GM21528 (cell line): ENCODE results near the gene MRNIP.
"Not testable (repeated sequence)": the region's sequence is repeated elsewhere in the genome, so short reads cannot be mapped to it uniquely, and the experiment has no call there.

Source experiments
- ATAC-seq: cut with Tn5 transposase; IDR thresholded peaks from one replicate; pipeline ENCODE4 v1.9.1; 2021; ENCODE audit warnings: mild to moderate bottlenecking, moderate library complexity; ENCODE audit not compliant: unreplicated experiment, low FRiP score

MRNIP gene

GRCh38 chr5:179872055-179872827 lies 13.6 kb upstream of the MRNIP start:
- no peak for ATAC-seq

GRCh38 chr5:179871533-179871932 lies 12.9 kb upstream of the MRNIP start:
- ATAC-seq, result not testable (repeated sequence)

DNA sequence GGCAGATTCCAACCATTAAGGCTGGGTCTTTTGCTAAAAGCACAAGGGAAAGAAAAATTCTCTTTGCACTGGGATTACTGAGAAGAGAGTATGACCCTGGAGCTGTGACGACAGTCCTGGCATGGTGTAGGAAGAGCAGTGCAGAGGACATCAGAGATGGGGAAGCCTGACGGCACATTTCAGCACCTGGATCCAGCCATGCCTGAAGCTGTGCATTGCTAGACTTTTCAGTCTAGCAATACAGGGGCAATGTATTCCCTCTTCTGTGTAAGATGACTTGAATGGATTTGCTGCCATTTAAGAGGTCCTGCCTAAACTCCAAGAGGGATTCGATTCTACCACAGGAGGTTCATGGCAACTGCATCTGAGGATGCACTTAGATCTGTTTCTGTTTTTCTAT lies 12.3 kb upstream of the MRNIP start:
- no peak for ATAC-seq

DNA sequence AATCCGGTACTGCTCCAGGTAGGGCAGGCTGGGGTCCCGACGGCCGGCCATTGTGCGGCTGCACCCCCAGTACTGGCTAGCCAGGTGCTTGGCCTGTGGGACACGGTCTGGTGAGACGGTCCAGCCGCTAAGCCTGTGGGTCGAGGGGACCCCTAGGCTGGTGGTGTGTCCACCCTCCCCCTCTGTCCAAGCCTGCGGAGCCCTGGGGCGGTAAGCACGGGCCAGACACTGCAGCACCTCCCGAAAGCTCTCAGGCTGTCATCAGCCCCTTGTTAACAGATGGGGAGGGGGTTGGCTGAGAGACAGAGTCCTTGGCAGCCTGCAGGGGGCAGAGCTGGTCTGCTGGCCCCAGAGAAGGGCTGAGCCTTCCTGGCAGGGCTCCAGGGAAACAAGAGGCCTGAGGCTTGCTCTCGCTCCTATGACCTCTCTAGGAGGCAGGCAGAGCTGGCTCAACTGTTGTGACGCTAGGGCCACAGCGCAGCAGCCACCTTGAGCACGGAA lies 11.8 kb upstream of the MRNIP start:
- no peak for ATAC-seq

DNA sequence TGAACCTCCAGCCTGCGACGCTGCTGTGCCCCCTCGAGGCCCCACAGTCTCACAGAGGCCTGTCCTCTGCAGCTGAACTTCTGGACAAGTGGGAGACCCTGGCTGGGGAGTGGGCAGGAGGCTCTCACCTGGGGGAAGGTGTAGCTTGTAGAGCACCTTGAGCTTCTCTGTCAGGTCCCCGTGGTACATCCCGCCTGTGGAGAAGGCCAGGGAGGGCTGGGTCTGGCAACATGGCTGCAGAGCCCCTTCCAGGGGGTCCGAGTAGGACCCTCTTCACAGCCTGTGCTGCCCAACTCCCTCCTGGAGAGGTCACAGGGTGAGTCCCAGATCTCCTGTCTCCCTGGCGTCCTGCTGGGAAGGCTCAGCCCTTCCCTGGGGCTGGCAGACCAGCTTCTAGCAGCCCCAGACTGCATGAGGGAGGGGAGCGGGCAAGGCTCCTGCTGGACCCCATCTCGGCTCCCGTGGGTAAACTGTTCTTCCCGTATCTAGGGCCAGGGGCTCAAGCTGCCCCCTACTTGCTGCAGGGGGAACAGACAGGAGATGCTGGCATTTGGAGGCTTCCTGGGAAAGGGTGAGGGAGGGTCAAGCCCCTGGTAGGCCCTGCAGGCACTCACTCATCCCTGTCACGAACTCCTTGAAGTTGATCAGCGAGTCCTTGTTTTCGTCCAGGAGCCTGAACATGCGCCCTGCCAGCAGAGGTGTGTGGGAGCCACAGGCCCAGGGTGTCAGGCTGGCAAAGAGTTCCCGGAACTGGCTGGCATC lies 11.2 kb upstream of the MRNIP start:
- ATAC-seq, result no peak

- ATAC-seq, result no peak
These were observed 10.5 kb upstream of the MRNIP start for GRCh38 chr5:179869101-179869500.

- ATAC-seq, result no peak
These were observed 9.9 kb upstream of the MRNIP start for GRCh38 chr5:179868541-179868940.

- no peak for ATAC-seq
These were observed 8.9 kb upstream of the MRNIP start for GRCh38 chr5:179867476-179867875.

GRCh38 chr5:179867079-179867465 lies 8.5 kb upstream of the MRNIP start:
- ATAC-seq, result no peak

GRCh38 chr5:179866241-179867078 lies 7.8 kb upstream of the MRNIP start:
- no peak for ATAC-seq

- ATAC-seq, result no peak
These were observed 7.0 kb upstream of the MRNIP start for GRCh38 chr5:179865491-179866240.

- no peak for ATAC-seq
These were observed 6.1 kb upstream of the MRNIP start for GRCh38 chr5:179864686-179865085.

DNA sequence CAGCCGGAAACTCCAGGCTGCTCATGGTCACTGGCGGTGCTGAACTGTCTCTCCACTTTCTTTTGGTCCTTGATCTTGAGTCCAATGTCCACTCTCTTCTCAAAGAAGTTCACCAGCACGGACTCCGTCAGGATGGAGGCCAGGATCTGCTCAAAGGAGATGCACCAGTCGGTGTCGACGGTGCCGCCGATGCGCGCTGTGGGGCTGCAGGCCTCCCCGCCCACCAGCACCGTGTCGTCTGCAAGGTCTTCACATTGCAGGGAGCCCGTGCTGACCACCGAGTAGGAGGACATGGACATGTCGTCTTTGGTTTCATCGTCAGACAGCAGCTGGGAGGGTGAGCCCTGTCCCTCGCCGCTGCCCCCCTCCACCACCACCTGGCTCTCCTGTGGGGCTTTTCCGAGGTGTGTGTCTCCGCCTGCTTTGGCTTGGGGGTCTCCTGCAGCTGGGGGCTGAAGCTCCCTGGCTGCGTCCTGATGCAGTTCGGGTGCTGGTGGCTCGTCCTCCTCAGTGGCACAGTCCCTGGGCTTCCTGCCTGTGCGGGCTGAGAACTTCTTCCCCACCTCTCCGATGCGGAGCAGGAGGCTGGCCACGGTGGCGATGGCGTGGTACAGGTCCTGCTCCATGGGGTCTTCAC lies 5.0 kb upstream of the MRNIP start:
- ATAC-seq, result no peak

GRCh38 chr5:179862891-179863290 lies 4.3 kb upstream of the MRNIP start:
- no peak for ATAC-seq

DNA sequence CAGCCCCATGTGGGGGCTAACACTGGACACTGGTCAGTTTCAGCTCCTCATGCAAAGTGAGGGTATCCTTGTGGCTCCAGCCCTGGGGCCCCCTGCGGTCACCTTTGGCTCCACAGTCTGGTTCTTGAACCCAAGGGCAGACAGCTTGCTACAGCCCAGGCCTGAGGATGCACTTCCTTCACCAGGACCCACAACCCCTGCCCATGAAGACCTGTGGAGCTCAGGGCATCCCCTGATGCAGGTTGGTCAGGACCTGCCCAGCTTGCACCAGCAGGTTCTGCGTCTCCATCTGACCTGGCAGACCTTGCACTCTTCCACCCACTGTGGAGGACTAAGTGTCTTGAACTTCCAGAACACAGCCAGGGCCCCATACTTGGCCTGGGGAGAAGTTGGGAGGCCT lies 3.7 kb upstream of the MRNIP start:
- ATAC-seq, result no peak

DNA sequence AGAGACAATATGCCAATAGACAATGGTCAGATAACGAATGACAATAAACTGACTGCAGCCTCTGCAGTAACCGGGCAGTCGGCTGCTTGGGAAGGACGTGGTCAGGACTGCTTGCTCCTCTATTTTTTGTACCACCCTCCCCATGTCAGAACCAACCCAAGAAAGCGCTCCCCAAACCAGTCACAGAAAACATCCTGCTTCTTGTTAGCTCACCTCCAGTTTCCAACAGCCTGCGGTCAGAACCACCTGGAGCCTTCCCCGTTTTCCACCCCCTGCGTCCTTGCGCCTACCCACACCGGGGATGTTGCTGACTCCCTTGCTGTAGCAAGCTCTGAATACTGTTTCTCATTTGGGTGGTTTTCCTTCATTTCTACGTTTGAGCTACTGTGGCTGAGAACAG lies 1.7 kb upstream of the MRNIP start:
- no peak for ATAC-seq

DNA sequence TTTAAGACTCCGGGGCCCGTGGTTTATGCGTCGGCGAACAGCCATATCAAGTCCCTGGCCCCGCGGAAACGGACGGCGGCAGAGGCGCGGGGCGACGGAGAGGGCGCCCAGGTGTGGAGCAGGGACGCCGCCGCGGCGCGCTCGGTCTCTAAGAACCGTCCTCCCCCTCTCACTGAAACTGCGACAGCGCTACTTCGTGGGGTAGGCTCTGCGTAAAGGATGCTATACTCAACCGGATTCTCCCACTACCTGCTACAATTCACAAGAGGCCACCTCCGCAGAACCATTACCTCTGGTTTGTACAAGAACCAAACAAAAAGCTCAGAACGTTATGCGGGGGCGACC lies 404 bp downstream of the MRNIP start:
- ATAC-seq, result peak; percentile 53

GRCh38 chr5:179854356-179854755 lies 4.3 kb downstream of the MRNIP start:
- ATAC-seq, result no peak

DNA sequence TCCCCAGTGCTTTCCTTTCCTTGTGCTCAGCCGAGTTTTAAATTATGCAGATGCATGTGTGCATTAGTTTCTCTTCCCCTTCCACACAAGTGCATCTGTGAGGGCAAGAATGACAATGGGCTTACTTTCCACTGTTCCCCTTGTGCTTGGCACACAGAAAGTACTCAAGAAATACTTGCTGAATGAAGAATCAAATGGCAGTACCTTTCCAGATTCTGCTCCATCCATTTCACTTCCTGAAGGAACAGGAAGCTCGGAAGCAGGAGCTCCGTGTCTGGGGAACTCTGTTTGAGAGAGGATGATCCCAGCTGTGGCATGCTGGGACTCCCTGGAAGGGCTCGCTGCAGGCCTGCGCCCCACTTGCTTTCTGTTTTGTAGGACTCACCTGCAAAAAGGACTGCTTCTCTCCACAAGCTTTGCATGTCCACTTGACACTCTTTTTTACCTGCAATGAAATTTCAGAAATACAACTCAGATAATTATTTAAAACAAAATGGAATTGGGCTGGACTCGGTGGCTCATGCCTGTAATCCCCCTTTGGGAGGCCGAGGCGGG lies 5.5 kb downstream of the MRNIP start:
- peak; percentile 87 for ATAC-seq

DNA sequence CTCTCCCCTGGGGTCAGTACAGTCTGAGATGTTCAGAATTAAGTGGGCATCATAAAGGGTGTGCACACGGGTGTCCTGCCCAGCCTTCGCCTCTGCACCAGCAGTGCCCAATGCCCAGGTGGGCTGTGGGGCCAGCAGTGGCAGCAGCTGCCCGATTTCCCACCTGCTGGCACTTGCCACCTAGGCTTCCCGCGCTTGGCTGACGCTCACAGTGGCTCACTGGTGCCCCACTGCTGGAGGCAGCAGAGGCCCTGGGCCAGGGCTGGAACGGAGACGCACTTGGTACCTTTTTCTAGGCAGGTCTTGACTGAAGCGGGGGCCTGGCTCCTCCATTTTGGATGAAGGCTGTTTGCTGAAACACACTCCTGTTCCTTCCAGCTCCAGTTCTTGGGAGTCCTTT lies 17.0 kb downstream of the MRNIP start:
- ATAC-seq, result no peak
